Activated CD8-positive, alpha-beta T cell treated with anti-CD3 and anti-CD28 coated beads for 36 hours (primary cell): ENCODE results near the gene NFATC2. TPM values are rescaled to one million over a fixed set of nuclear protein-coding genes. Genes with fewer than 3 reads are reported as not detected.

Experiments
- ATAC-seq: fragments of 200-7000 bp; cut with Tn5 transposase; one replicate; pipeline ENCODE4 v1.10.0; 2021; ENCODE audit warnings: mild to moderate bottlenecking, moderate library complexity
- CTCF ChIA-PET: fragments of 350-600 bp; sonication (Branson Sonifier 250); formaldehyde crosslinking; loops from one replicate; lab custom pipeline; 2021; ENCODE audit warnings: antibody characterized with exemption; lab: Charles Lee
- POLR2A ChIA-PET: fragments of 350-600 bp; sonication (Branson Sonifier 250); formaldehyde crosslinking; loops from one replicate; lab custom pipeline; 2021; ENCODE audit warnings: antibody characterized with exemption; lab: Charles Lee
- DNase-seq: peaks from one replicate; pipeline ENCODE4 v3.0.0-alpha.2; 2020
- H3K27ac Mint-ChIP-seq: one replicate; pipeline ENCODE4 v1.8.0; 2021; ENCODE audit warnings: mild to moderate bottlenecking, mixed read lengths
- H3K27me3 Mint-ChIP-seq: one replicate; pipeline ENCODE4 v1.8.0; 2021; ENCODE audit warnings: mixed read lengths
- H3K36me3 Mint-ChIP-seq: one replicate; pipeline ENCODE4 v1.8.0; 2021; ENCODE audit warnings: low read depth, mixed read lengths
- H3K4me1 Mint-ChIP-seq: one replicate; pipeline ENCODE4 v1.8.0; 2021; ENCODE audit warnings: low read depth, mixed read lengths
- H3K4me3 Mint-ChIP-seq: one replicate; pipeline ENCODE4 v1.8.0; 2021; ENCODE audit warnings: mild to moderate bottlenecking, moderate library complexity, mixed read lengths
- H3K9me3 Mint-ChIP-seq: one replicate; pipeline ENCODE4 v1.8.0; 2021; ENCODE audit warnings: mixed read lengths
- intact Hi-C: fragments of 100-400 bp; cut with micrococcal nuclease; formaldehyde crosslinking; loops from one replicate; pipeline ENCODE4 v1.10.0; 2022
- total RNA-seq, 2 experiments: library from RNA; stranded (reverse); gene quantifications; one replicate each; pipeline ENCODE4 v1.2.3, GENCODE V29; 2021
- TF ChIP-seq, protein P1 (sequence below): fragments of 200-600 bp; IDR thresholded peaks from one replicate; pipeline ENCODE4 v1.8.0; 2022; ENCODE audit warnings: antibody characterized with exemption, mild to moderate bottlenecking

NFATC2 gene
- total RNA-seq, 2 experiments from 2014 or later: 38.3 to 40.9 TPM

DNA sequence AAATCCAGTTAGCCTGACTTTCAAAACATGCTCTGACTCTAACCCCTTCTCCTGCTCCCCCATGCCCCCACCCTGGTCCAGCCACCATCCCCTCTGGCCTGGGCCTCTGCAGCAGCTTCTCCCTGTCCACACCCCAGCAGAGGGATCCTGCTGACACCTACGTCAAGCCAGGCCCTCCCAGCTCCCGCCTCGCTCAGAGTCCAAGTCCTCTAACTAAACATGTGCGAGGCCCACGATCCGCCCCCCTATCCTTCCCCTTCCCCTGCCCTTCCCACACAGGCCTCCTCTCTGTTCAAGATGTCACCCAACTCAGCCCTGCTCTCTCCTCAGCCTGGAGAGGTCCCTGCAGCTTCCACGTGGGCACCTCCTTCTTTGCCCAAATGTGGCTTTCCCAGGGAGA, 33.7 kb downstream of the NFATC2 start:
- peak overlapping the region; percentile 73 for H3K27ac Mint-ChIP-seq
- no peak overlapping the region for H3K4me3 Mint-ChIP-seq
- peaks cover 72% of the 10 kb centered on the region for H3K36me3 Mint-ChIP-seq
- no peaks in the 10 kb centered on the region for H3K9me3 Mint-ChIP-seq
- ChIA-PET CTCF (interaction anchor here (1.2 kb wide), 1 partner anchor 8 kb away, joined by 5 read pairs; no protein-coding TSS in a partner anchor), POLR2A (interaction anchor here (1.2 to 1.4 kb wide), 3 partner anchors 9 to 12 kb away, joined by 3 to 5 read pairs (median 4); no protein-coding TSS in a partner anchor)
- intact Hi-C loops: no loop called here
- DNase-seq (no peak), ATAC-seq (no peak)
- H3K27me3 Mint-ChIP-seq: no peaks in the 10 kb centered on the region
- TF ChIP-seq, protein P1, sequence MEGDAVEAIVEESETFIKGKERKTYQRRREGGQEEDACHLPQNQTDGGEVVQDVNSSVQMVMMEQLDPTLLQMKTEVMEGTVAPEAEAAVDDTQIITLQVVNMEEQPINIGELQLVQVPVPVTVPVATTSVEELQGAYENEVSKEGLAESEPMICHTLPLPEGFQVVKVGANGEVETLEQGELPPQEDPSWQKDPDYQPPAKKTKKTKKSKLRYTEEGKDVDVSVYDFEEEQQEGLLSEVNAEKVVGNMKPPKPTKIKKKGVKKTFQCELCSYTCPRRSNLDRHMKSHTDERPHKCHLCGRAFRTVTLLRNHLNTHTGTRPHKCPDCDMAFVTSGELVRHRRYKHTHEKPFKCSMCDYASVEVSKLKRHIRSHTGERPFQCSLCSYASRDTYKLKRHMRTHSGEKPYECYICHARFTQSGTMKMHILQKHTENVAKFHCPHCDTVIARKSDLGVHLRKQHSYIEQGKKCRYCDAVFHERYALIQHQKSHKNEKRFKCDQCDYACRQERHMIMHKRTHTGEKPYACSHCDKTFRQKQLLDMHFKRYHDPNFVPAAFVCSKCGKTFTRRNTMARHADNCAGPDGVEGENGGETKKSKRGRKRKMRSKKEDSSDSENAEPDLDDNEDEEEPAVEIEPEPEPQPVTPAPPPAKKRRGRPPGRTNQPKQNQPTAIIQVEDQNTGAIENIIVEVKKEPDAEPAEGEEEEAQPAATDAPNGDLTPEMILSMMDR: no peak
- H3K4me1 Mint-ChIP-seq: peaks cover 63% of the 10 kb centered on the region

DNA sequence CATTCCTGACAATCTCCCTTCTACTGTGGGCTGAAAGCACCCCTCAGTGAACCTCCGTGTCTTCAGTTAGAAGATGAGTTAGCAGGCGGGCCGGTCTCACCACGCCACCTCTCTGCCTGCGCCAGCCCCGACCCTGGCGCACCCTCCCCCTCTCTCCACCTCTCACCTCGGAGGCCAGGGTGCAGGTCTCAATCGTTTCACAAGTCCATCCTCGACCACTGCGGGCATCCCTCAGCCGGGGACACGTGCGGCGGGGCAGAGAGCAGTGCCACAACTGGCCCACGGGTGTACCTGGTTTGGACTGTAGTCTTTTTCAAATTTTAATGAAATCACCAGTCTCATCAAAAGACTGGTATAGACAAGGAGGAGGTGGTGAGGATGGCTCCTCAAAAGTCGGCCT, 34.4 kb downstream of the NFATC2 start:
- Mint-ChIP-seq H3K27ac (no peak overlapping the region), H3K4me3 (no peak overlapping the region), H3K36me3 (peaks cover 70% of the 10 kb centered on the region), H3K4me1 (peaks cover 61% of the 10 kb centered on the region), H3K27me3 (no peaks in the 10 kb centered on the region), H3K9me3 (no peaks in the 10 kb centered on the region)
- POLR2A ChIA-PET: interaction anchor here (0.8 to 1.4 kb wide), 2 partner anchors 10 to 21 kb away, joined by 3 read pairs; no protein-coding TSS in a partner anchor
- ATAC-seq: no peak
- TF ChIP-seq, protein P1: no peak
- intact Hi-C loops: no loop called here
- no peak for DNase-seq
- CTCF ChIA-PET: interaction anchor here (1.5 kb wide), 2 partner anchors 18 to 32 kb away, joined by 4 read pairs; no protein-coding TSS in a partner anchor

DNA sequence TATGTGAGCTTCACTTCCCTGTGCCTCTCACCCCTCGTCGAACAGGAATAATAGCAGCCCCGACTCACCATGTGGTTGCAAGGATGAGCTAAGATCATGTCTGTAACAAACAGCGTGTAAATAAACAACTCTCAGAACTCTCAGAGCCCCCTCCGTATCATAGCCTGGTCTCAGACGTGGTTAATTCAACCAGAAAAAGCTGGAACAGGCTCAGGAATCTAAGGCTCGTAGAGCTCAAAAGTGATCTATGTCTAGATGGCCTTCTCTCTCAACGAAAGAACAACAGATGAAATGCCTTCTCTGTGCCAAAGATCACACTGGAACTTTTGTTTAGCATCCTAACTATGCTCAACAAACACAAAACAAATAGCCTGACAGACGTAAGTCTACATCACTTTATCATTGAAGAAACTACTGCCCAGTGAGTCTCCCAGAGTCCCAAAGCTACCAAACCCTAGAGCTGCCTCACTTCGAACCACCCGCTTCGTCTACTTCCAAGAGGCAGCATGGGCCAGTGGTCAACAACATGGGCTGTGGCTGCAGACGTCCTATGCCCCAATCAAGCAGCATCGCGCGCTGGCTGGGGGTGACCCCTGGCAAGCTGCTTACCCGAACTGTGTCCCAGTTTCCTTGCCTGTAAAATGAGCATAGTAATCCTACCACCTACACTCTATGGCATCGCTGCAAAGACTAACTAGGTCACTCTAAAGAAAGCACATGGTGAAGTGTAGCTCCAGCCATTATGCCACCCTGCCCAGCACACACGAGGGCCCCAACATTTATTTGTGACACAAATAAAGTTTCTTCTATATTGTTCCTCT, 35.1 kb downstream of the NFATC2 start:
- ChIA-PET CTCF (interaction anchor here (1.5 to 3.1 kb wide), 3 partner anchors 19 to 88 kb away, joined by 4 to 11 read pairs (median 4); no protein-coding TSS in a partner anchor), POLR2A (interaction anchor here (0.8 to 1.3 kb wide), 4 partner anchors 18 to 45 kb away, joined by 3 read pairs; no protein-coding TSS in a partner anchor)
- Mint-ChIP-seq H3K9me3 (no peaks in the 10 kb centered on the region), H3K4me1 (peaks cover 60% of the 10 kb centered on the region), H3K27me3 (no peaks in the 10 kb centered on the region), H3K27ac (no peak overlapping the region), H3K4me3 (no peak overlapping the region), H3K36me3 (peaks cover 70% of the 10 kb centered on the region)
- DNase-seq (no peak), ATAC-seq (no peak)
- intact Hi-C loops: no loop called here
- TF ChIP-seq, protein P1: no peak

DNA sequence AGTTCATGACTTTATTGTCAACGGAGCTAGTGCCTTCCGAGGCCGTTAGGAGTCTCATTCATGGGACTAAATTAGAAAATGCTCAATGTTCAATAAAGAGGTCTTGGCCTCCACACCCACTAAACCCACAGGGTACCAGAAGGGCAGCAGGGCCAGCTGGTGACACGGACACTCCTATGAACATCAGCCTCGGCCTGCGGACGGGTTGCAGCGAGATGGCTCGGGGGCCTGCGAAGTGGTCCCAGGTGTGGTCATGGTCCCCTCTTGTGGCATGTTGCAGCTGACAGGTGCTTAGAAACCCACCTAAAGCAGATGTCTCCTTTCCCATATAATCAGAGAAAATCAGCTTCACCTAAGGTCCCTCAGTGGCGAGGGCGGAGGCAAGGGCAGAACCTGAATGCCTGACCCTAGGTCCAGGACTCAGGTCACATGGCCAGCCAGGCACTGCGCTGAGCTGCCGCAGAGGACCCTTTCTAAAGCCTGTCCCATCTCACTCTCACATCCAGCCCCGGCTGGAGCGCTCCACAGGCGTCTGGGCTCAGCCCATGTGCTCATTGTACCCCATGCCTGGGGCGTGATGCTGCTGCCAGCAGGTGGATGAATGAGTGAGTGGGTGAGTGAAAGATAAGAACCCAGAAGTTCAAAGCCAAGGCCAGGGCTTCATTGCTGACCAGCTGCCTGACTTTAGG, 35.8 kb downstream of the NFATC2 start:
- H3K27ac Mint-ChIP-seq: no peak overlapping the region
- H3K4me3 Mint-ChIP-seq: no peak overlapping the region
- peaks cover 58% of the 10 kb centered on the region for H3K4me1 Mint-ChIP-seq
- POLR2A ChIA-PET: interaction anchor here (1.1 to 1.4 kb wide), 4 partner anchors 19 to 44 kb away, joined by 3 read pairs; no protein-coding TSS in a partner anchor
- intact Hi-C loops: no loop called here
- H3K9me3 Mint-ChIP-seq: no peaks in the 10 kb centered on the region
- no peak for ATAC-seq
- CTCF ChIA-PET: interaction anchor here (1.1 to 3.1 kb wide), 4 partner anchors 20 to 89 kb away, joined by 3 to 11 read pairs (median 4); no protein-coding TSS in a partner anchor
- TF ChIP-seq, protein P1: no peak
- no peaks in the 10 kb centered on the region for H3K27me3 Mint-ChIP-seq
- no peak for DNase-seq
- peaks cover 66% of the 10 kb centered on the region for H3K36me3 Mint-ChIP-seq
